ENCODE measurements around the gene SNTG2.
A peak's percentile ranks its signal among the peaks of the same experiment; 100 is the strongest.

The SNTG2 gene

GRCh38 chr2:1153920-1154319, 203.3 kb downstream of the SNTG2 start:
- DNase-seq: no peak

DNA sequence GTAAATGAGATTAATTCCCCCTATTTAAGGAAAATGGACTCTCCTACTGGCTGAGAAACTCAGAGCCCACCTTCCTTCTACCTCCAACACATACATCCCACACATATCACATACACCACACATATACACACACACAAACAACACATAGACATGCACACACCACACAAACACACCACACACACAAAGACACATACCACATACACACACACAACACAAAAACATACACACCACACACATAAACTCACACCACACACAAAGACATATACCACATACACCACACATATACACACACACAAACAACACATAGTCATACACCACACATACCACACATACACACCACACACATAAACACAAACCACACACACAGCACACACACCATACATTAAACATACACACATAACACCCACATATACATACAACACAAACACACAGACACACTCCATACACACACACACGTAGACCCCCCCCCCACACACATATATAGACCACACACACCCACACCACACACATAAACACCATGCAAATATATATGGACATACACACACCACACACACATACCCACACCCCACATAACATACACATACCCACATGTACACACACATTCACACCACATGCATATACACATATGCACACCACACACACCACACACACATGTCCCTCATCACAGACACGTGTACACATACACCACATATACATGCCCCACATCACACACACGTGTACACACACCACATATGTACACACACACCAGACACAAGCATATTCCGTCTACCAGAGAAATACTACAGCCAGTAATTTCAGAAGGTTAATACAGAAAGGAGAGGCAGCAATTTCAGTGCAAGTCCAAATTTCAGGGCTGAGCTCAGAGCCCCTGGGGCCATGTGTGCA, 204.3 kb downstream of the SNTG2 start:
- DNase-seq: no peak

DNA sequence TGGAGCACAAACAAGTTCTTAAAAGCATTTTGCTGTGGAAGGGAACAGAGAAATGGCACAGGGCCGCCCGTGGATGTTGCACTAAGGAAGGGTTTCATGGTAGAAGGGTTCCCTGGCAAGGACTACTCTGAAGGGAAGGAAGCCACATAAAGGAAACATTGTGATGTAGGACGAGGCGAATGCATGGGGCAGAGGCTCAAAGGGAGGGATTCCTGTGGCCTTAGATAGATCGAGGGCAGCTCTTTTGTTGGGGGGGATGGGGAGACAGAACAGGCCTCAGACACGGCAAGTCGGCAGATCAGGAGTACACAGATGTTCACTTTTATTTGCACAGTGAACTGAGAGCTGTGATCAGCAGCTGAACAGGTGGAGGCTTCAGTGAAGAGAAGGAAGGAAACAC, 205.4 kb downstream of the SNTG2 start:
- no peak for DNase-seq

DNA sequence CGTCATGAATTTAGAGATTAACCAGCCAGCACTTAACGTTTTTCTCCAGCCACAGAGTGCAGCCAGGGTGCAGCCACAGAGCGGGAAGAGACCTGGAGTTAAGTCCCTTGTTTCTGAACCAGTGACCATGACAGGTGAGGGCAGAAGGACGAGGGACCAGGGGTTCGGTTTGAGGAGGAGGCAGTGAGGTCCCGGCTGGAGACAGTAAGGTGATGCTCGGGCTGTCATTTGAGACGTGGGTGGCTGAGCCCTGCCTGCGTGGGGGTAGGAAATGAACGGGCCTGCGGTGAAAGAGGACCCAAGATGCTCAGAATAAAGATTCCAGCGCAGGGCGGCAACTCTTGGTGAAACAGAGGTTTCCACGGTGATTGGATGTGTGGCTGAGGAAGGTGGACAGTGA, 205.9 kb downstream of the SNTG2 start:
- no peak for DNase-seq

DNA sequence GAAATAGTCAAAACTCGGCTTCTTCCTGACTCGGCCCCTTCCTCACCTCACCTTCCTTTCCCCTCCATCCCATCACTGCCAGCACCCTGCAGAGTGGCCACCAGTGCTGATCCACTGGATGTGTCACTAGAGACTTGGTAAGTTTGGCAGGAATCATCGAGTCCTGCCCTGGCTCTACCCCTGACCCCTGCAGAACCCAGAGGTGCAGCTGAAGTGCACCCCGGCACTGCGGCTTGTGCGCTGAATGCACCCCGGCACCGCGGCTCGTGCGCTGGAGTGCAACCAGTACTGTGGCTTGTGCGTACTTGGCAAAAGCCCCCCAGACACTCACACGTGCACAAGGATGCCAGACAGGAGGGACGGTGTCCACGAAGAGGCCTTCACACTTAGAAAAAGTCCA, 206.5 kb downstream of the SNTG2 start:
- no peak for DNase-seq

DNA sequence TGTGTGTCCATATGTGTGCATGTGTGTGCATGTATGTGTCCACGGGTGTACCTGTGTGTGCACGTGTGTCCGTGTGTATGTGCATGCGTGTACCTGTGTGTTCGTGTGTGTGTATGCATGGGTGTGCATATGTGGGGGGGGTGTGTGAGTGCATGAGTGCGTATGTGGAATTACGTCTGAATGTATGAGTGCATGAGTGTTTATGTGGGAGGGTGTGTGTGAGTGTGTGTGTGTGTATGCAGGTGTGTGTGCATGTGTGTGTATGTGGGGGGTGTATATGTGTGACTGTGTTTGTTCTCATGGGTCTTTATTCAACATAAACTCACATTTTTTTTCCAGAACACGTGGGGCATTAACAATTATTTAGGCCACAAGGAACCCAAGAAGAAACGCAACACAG, 208.4 kb downstream of the SNTG2 start:
- DNase-seq: no peak

GRCh38 chr2:1162246-1162645, 211.6 kb downstream of the SNTG2 start:
- DNase-seq: no peak

DNA sequence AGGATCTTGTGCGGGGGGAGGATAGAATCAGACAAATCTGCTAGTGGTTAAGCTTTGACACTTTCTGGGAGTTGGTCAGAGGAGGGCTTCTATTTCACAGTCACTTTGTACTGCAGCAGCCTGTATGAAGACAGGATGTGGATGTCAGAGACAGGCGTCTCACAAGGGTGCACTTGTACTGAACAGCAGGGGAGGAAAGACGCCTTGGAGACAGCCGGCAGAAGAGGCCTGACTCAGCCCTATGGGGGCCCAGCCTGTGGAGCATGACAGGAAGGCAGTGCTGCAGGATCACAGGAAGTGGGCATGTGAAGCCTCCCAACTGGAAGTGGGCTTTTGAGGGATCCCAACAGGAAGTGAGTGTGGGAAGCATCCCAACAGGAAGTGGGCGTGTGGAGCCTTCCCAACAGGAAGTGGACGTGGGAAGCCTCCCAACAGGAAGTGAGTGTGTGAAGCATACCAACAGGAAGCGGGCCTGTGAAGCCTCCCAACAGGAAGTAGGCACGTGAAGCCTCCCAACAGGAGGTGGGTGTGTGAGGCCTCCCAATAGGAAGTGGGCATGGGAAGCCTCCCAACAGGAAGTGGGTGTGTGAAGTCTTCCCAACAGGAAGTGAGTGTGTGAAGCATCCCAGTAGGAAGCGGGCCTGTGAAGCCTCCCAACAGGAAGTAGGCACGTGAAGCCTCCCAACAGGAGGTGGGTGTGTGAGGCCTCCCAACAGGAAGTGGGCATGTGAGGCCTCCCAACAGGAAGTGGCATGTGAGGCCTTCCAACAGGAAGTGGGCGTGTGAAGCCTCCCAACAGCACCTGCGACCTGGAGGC, 212.3 kb downstream of the SNTG2 start:
- peak; percentile 51 for DNase-seq

DNA sequence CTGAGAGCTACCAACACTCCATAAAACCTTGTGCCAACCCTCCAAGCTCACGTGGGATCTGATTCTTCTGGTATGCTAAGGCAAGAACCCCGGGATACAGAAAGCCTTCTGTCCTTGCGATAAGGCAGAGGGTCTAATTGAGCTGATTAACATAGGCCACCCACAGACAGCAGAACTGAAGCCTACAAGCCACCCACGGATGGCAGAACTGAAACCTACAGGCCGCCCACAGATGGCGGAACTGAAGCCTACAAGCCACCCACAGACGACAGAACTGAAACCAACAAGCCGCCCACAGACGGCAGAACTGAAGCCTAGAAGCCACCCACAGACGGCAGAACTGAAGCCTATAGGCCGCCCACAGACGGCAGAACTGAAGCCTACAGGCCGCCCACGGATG, 216.3 kb downstream of the SNTG2 start:
- DNase-seq: peak; percentile 22

DNA sequence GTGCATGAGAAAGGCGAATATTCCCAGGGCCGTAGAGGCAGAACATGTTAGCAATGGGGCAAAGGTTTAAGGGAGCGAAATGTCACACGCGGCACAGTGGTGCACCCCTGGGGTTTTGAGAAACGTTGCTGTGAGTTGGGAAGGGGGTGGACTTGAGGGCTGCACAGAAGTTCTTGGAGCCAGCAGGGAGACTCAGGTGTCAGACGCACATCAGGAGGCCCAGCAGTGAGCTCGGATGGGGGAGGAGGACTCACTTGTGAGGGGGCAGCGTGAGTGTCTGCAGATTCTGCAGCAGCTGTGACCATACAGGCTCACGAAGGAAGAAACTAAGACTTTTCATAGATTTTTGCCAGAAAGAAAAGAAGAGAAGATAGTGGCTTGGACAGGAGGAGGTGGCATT, 218.2 kb downstream of the SNTG2 start:
- DNase-seq: no peak

- no peak for DNase-seq
These were observed 218.8 kb downstream of the SNTG2 start for GRCh38 chr2:1169291-1169949.

DNA sequence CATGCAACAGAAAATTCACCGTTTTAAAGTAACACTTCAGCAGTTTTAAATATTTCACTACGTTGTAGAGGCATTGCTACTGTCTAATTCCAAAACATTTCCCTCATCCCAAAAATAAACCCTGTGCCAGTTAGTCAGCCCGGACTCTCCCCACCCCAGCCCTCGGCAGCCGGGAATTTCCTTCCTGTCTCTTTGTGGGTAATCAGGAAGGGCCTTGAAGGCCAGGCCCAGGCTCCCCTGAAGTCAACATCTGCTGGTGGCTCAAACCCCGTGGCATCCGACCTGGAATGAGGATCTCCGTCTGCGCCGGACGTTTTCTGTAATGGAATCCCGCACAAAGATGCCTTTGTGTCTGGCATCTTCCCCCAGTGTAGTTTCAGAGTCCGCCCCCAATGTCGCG, 219.6 kb downstream of the SNTG2 start:
- DNase-seq: no peak

GRCh38 chr2:1170711-1171110, 220.1 kb downstream of the SNTG2 start:
- no peak for DNase-seq

DNA sequence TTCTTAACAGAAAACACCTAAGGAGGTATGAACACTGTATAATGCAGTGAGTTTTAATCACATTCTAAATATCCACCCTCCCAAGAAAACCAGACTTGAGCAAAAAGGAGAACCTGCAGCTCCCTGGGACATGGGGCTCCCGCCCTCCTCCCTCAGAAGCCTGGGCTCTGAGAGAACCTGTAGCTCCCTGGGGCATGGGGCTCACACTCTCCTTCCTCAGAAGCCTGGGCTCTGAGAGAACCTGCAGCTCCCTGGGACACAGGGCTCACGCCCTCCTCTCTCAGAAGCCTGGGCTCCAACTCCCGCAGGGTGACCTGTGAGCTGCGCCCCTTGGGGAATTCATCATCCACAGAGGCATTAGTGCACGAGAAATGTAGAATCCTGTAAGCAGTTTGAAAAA, 222.9 kb downstream of the SNTG2 start:
- no peak for DNase-seq

DNA sequence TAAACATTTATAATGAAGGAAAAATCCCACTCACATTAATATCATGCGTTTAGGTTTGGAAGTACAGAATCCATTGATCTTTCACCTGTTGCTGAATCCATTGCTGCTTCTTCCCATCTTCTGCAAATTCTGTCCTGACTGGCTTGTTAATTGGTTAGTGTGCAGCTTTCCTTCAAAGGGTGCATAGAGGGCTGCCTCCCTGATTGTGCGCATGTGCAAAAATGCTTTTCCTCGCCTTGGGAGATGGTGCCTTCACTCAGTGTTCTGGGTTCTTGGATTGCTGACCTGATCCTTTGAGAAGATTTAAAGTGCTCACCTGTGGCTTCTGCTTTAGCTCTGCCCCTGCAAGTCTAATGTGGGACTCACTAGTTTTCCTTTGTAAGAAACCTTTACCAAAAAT, 231.2 kb downstream of the SNTG2 start:
- no peak for DNase-seq

GRCh38 chr2:1183300-1183699, 232.7 kb downstream of the SNTG2 start:
- DNase-seq: no peak

DNA sequence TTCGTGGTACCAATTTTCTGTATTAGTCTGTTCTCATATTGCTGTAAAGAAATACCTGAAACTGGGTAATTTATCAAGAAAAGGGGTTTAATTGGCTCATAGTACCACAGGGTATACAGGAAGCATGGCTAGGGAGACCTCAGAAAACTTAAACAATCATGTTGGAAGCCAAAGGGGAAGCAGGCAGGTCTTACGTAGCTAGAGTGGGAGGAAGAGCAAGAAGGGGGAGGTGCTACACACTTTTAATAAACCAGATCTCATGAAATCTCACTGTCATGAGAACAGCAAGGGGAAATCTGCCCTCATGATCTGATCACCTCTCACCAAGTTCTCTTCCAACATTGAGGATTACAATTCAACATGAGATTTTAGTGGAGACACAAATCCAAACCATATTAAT, 235.8 kb downstream of the SNTG2 start:
- DNase-seq: no peak

- no peak for DNase-seq
These were observed 236.5 kb downstream of the SNTG2 start for GRCh38 chr2:1187189-1187588.

- DNase-seq: no peak
These were observed 241.5 kb downstream of the SNTG2 start for GRCh38 chr2:1192121-1192520.

DNA sequence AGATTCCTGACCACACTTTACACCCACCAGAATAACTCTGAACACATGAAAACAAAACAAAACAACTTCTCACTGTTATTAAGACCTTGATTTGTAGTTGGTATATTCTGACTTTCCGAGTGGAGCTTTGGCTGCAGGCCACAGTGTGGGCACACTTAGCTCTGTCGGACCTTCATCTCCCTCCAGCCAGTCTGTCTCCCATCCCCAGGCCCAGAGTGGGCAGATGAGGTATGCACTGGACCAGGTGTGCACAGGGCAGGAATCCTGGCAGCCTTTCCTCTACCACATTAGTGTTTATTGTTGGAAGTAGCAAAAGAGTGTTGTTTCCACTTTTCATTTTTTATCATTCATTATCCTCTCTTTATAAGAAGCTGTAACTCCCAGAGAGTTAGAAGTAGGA, 243.2 kb downstream of the SNTG2 start:
- DNase-seq: no peak

GRCh38 chr2:1203772-1204171, 253.1 kb downstream of the SNTG2 start:
- no peak for DNase-seq

DNA sequence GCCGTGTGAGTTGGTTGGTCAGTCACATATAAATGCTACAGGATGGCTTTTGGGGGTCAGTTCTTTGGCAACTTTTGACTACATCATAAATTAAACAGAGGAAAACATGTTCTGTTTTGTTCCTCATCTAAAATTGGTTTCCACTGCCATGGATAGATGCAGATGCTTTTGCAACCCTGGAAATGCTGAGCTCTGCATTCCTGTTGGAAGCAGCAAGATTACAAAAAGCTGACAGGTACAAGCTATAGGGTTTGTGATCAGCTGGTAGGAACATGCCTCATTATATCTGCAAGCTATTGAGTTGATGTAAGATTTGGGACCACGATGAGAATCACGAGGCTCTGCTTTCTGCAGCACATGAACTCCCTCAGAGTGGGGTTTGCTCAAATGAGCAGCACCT, 255.2 kb downstream of the SNTG2 start:
- DNase-seq: no peak

DNA sequence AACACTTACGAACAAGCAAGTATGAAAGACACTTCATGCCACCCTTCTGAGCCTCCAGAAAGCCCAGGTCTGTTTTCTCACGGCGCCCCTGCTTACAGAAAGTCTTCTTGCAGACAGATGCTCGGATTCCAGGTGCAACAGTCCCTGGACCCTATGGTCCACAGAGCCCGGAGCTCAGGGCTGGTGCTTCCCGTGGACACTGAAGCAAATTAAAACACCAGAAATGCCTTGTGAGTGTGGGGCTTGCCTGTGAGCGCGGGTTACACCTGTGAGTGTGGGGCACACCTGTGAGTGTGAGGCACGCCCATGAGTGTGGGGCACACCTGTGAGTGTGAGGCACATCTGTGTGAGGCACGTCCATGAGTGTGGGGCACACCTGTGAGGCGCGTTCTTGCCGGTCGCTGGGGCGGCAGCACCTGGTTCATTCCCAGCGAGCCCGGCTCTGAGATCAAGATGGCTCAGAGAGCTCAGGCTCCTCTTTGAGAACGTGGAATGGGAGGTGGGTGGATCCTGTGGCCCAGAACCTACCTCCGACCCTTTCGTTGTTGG, 257.4 kb downstream of the SNTG2 start:
- DNase-seq: no peak

Data from activated naive CD4-positive, alpha-beta T cell treated with anti-CD3 and anti-CD28 coated beads, Interleukin-2, amount 50 U/mL, for 16 hours (primary cell).